OCI-M2 (cell line): ENCODE measurements around the gene C16orf74.
A peak's percentile ranks its signal among the peaks of the same experiment; 100 is the strongest.

Experiments used
- DNase-seq: peaks from one replicate; lab custom pipeline; 2025; ENCODE audit not compliant: unreplicated experiment; lab: John Stamatoyannopoulos, UW

The C16orf74 gene

DNA sequence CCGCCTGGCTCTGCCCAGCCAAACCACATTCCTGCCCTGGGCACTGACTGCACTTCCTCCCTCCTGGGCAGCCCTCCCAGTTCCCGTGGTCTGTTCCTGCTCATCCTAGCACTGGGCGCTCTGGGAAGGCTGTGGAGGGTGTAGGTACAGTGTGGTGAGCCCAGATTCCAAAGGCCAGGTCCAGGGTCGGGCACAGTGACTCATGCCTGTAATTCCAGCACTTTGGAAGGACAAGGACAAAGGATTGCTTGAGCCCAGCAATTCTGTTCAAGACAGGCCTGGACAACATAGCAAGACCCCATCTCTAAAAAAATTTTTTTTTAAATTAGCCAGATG lies 30.6 kb downstream of the C16orf74 start:
- no peak for DNase-seq

DNA sequence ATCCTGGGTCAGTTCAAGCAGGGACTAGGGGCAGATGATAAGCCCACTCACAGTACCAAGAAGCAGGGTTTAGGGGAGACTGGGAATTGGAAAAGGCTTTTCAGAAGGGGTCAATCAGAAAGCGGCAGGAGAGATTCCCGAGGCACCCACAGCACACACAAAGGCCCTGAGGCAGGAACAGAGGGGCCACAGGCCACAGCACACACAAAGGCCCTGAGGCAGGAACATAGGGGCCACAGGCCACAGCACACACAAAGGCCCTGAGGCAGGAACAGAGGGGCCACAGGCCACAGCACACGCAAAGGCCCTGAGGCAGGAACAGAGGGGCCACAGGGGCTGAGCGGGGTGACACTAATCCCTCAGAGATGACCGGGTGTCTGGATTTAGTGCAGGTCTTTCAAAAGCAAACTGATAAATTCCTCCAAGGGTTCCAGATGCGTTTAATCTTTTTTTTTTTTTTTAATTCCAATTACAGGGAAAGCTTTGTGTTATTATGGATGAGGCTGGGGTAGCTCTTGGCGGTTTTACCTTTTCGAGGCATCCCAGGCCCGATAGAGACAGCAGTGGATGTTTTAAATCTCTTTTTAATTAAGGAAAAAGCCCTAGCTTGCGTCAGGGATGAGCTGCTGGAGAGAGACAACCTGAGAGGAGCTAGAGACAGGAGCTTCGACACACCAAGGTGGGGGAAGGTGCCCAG lies 31.1 kb downstream of the C16orf74 start:
- no peak for DNase-seq

DNA sequence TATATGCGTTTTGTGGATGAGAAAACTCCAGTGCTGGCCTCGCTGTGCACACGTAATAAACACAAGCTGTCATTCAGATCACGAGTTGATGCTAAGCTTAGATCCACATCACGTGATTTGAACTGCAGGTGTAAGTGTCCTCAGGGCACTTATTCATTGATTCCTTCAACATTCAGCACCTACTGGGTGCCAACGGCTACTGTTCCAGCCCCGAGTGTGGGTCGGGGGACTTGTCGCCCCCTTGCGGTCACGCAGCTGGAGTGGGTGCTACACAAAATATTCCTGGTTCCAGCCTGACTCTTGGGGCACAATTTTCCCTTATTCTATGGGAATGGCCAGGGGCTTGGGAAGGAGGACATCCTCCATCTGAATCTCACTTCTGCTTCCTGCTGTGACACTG lies 32.2 kb downstream of the C16orf74 start:
- no peak for DNase-seq

DNA sequence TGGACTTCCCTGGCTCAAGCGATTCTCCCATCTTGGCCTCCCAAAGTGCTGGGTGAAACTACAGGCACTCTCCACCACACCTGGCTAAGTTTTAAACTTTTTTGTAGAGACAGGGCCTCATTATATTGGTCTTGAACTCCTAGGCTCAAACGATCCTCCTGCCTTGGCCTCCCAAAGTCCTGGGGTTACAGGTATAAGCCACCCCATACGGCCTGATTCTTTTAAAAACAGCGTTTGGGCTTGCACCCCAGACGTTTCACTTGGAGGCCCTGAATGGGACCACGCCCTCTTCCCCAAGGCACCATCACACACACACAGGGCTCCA lies 32.8 kb downstream of the C16orf74 start:
- DNase-seq, result no peak

DNA sequence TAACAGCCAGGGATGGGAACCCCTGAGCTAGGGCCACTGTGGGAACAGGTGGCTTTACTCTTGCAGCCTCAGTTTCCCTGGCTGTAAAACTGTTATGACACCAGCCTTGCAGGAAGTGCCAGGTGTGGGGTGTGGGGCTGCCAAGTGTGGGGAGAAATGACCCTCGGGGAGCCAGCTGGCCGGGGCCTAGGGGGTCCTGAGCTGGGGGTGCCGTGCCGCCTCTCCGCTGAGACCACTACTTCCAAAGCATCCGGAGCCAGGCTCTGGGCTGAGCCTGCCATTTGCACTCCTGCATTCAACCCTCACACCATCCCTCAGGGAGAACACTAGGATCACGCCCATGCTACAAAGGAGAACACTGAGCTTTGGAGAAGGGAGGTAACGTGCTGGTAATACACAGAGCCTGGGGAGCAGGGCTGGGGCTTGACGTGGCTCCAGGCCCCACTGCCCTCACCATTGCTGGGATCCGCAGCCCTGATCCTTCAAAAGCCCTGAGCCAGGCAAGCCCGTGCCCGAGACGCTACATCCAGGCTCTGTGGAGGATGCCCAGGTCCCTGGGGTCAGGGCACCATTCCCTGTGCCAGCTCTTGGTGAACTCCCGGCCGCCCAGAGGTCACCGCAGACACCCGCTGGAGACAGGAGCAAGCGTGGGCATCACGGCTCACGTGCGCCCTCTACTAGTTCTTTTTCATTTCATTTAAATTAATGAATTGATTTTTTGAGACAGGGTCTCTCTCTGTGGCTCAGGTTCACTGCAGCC lies 33.3 kb downstream of the C16orf74 start:
- DNase-seq, result peak; percentile 12

DNA sequence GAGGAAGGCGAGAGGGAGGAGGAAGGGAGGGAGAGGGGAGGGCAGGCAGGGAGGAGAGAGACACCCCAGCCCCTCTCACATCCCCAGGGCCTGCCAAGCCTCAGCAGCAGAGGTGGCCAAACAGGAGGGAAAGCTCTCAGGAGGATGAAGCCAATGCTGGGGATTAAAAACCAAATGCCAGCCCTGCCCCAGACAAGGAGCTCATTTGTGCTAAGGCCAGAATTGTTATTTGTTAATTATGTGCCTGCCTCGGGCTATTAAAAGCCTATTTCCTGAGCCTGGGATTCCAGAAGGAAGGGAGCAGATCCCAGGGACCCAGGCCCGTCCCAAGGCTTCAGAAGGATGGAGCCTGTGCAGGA lies 34.2 kb downstream of the C16orf74 start:
- DNase-seq, result no peak

DNA sequence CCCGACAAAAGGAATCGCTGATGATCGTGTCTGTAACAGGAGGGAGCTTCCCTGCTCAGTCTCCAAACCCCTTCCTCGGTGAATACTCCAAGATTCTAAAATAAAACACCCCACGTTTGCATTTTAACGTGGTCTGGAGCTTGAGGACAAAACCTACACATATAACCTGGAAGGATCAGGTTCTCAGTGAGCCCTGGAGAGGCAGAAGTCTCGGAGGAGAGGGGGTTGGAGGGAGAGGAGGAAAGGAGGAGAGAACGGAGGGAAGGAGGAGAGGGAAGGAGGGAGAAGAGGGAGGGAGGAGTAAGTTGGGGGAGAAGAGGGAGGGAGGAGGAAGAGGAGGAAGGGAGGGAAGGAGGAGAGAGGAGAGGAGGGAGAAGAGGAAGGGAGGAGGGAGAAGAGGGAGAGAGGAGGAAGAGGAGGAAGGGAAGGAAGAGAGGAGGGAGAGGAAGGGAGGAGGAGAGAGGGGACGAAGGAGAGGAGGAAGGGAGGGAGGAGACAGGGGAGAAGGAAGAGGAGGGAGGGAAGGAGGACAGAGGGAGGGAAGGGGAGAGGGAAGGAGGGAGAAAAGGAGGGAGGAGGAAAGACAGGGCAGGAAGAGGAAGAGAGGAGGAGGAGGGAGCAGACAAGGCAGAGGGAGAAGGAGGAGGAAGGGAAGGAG lies 34.7 kb downstream of the C16orf74 start:
- no peak for DNase-seq

DNA sequence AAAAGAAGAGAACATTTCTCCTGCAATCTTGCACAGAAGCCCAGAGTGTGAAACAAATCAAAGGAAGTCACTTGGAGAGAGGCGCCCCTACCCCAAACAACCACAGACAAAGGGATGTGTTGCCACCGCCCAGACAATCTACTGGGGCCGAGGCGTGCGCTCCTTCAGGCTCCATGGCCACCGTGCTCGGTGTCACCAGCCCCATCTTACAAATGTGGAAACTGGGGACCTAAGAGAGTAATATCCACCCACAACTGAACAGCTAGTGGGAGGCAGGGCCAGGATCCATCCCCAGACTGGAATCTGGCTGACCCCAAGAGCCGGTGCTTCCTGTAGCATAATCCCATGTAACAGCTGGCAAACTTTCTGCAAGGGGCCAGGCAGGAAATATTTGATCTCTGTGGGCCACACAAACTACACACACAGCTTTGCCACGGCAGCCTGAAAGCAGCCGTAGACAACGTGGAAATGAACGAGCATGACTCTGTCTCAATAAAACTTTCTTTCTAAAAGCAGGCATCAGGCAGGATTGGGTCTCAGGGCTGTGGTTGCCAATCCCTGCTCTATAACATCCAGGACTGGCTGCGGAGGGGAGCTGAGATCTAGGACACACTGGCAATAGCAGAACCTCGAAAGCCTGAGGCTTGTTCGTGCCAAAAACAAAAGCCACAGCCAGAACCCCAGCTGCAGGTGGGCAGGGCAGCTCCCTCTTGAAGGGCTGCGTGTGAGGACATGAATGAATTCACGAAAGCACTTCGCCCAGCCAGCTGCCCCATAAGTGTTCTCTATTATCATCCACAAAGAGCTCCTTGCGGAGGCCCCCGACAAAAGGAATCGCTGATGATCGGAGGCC lies 35.5 kb downstream of the C16orf74 start:
- DNase-seq, result no peak

DNA sequence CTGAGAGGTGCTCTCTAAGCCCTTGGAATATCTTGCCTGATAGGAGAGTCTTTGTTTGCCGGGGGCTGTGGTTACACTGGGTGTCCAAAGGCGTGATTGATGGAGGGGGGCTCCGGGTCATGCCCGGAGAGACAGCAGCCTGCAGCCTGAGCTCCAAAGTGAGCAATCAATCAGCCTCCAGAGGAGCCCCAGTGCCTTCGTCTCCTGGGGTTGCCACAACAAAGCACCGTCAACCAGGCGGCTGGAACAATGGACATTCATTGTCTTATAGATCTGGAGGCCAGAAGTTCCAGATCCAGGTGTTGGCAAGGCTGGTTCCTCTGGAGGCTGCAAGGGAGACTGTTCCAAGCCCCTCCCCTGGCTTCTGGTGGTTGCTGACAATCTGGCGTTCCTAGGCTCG lies 38.1 kb downstream of the C16orf74 start:
- no peak for DNase-seq

DNA sequence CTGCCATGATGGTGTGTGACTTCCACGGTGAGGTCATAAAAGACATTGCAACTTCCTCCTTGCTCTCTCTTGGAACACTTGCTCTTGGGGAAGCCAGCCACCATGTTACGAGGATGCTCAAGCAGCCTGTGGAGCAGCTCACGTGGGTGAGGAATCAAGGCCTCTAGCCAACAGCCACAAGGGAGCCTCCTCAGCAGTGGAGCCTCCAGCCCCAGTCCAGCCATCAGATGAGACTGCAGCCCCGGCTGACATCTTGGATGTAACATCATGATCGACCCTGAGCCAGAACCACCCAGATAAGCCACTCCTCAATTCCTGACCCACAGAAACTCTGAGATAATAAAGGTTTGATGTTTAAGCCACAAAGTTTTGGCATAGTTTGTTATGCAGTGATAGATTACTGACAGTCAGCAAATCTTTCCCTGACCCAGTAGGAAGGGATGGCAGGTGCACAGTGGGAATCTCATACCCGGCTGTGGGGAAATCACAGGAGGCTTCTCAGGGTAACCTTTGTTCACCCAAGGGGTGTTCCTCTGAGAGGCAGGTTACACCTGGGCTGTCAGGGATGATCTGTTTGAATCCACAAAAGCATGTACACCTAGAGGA lies 38.8 kb downstream of the C16orf74 start:
- no peak for DNase-seq

DNA sequence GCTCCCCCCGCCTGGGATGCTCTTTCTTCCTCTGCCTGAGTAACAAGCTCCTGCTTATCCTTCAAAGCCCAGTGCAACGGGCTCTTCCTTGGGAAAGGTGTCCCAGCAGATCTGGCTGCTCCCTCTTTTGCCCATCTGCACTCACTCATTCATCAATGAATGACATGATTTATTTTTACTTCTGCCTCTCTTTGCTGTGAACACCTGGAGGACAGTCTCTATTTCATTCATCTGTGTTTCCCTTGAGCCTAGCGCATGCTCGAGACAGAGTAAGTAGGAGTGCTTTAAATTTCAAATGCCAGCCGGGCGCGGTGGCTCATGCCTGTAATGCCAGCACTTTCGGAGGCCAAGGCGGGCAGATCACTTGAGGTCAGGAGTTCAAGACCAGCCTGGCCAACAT lies 40.2 kb downstream of the C16orf74 start:
- DNase-seq, result no peak

DNA sequence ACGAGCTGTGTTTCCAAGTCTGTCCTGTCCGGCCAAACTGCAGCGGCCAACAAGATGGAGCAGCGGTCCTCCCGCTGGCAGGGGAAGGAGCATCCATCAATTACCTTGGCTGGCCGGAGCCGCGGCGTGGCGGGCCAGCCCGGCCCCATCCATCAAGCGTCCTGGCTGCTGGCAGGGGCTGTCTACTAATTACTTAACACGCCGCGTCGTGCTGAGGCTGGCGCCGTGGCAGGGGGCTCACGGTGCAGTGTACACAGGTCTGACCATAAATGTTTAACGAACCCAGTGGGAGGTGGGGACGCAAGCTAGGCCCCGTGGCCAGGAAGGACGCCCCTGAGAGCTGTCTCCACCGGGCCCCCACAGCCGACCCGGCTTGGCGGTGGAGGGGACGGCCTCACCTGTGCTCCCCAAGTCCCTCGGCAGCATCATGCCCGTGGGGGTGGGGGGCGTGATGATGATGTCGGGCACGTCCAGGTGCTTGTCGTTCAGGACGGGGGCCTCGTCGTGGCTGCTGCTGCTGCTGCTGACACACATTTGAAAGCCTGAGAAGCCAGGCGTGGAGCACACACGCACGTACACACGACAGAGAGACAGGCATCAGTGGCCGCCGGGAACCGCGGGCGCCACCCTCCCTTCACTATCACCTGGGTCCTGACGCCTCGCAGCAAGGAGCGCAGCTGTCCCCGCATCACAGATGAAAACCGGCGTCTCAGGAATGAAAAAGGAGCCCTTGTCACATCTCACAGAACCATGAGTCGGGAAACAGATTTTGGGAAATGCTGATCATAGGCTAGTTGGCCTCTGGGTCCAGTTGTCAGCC lies 40.9 kb downstream of the C16orf74 start:
- no peak for DNase-seq

DNA sequence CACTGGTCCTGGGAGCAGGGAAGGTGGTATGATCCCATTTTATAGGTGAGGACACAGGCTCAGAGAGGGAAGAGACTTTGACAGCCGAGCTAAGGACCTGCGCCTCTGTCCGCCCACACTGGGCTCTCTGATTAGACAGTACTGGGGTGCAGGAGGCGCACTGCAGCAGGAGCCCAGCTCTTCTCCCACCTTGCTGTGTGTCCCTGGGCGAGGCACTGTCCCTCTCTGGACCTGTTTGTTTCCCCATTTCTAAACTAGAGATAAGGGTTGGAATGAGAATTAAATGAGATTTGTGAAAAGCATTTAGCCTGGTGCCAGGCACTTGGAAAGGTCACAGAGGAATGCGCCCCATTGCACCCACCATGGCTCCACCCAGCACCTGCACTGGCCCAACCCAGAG lies 42.6 kb downstream of the C16orf74 start:
- DNase-seq, result no peak

DNA sequence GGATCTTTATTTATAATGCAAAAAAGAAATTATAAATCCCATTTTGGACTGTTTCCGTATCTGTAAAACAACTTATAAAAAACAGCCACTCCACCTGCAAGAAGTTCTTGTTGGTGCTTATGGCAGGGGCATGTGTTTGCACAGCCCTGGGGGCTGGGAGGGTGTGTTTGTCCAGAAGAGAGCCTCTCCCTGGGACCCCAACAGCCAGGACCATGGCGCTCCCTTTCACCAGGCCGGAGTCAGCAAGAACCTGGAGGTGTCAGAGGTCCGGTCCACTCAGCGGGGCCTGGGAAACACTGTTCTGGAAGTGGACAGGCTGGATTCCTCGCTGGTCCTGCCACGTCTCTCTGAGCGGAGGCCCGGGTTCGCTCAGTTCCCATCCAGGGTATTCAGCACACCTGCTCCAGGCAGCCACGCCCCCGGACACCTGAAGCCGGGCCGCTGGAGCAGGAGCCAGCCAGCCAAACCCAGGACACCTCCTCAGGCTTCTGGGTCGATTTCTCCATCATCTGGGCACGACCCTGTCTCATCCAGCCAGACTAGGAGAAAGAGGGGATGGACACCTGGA lies 43.3 kb downstream of the C16orf74 start:
- no peak for DNase-seq

DNA sequence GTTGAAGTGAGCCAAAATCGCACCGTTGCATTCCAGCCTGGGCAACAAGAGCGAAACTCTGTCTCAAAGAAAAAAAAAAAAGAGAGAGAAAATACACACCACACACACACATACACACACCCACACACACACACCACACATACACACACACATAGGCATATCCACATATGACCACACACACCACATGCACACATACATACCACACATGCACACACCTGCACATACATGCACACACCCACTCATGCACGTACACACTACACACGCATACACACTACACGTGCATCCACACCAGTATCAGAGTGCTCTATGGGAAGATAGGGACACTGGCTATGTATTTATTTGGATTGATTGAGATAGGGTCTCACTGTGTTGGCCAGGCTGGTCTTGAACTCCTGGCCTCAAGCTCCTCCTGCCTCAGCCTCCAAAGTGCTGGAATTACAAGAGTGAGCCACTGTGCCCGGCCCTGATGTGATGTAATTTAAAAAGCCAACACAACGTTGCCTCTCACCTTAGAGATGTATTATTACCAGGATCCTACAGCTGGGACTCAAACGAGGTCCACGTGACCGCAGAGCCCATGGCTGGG lies 44.4 kb downstream of the C16orf74 start:
- no peak for DNase-seq

DNA sequence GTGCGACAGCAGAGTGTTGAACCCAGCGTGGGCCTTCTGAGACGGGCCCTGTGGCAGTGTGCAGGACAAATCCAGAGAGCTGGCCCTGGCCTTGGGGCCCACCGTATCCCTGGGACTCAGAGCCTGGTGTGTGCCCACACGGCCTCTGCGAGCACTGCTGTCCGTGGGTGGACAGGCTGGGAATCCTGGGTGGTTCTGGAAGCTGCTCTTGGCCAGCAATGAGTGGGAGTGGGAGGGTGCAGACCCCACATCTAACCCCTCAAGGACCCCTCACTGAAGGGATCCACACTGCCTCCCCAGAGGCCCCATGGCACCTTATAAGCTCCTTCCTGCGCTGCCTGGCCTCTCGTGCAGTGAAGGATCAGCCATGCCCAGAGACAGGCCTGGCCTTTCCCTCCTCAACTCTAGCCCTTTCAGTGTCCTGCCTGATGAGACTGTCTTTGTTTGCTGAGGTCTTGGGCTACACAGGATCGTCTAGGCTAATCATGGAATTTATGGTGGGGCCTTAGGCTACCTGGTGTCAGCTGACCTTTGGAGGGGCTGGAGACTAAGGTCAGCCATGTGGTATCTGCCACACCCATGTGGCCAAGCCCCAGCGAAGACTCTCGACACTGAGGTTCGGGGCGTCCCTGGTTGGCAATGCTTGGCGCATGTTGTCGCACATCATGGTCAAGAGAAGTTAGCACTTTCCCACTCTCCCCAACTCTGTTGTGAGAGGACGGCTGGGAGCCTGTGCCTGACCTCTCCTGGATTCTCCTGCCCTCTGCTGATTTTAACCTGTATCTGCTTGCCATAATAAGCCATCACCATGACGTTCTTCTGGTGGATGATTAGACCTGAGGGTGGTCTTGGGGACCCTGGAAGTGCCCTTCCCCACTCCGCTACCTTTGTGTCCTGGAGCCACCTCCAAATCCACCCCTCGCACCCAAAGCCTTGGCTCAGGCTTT lies 45.7 kb downstream of the C16orf74 start:
- no peak for DNase-seq

DNA sequence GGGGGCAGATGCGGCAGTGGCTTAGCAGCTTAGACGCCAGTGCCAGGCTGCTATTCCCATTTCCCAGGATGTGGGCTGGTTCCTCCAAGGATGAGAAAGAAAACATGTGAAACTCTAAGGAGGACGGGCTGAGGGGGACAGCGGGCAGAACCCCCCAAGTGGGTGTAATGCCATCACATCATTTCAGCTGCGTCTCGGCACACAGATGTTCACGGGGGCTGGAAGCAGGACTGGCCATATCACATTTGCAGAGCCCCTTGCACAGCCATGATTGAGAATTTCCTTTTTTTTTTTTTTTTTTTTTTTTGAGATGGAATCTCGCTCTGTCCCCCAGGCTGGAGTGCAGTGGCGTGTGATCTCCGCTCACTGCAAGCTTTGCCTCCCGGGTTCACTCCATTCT lies 46.9 kb downstream of the C16orf74 start:
- no peak for DNase-seq

DNA sequence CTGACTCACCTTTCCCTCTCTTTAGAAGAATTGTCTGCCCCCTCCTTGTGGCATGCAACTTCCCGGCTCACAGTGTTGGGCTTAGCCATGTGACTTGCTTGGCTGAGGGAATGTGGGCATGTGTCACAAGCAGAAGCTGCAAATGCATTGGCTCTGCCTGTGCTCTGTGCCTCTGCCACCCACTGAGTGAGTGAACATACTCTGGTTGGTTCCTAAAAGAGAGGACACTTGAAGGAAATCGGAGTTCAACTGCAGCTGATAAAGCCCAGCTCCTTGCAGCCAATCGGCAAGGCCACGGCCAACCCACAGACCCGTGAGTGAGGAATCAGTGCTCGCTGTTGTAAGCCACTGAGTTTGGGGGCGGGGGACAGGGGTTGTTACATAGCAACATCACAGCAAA lies 51.3 kb downstream of the C16orf74 start:
- no peak for DNase-seq
